GM12801 (cell line): ENCODE results near the gene GPI.

ENCODE experiments used
- CTCF ChIP-seq: IDR thresholded peaks from one replicate; pipeline ENCODE4 v1.5.1; 2011; ENCODE audit warnings: control low read depth; ENCODE audit not compliant: insufficient read length; ENCODE audit errors: extremely low read depth

Gene GPI

GRCh38 chr19:34432797-34433196 is 67.8 kb downstream of the GPI start:
- TF ChIP-seq CTCF: no peak

GRCh38 chr19:34436716-34437115 is 71.7 kb downstream of the GPI start:
- TF ChIP-seq CTCF: no peak

GRCh38 chr19:34448191-34448590 is 83.2 kb downstream of the GPI start:
- no peak for TF ChIP-seq CTCF
